ENCODE data around the gene DNAJA2. TPM values are rescaled to one million over a fixed set of nuclear protein-coding genes. Genes with fewer than 3 reads are reported as not detected.

The DNAJA2 gene
- total and polyA plus RNA-seq, 2 of the 4 experiments (the other 2 are of a cell fraction): 18.6 to 53.9 TPM

DNA sequence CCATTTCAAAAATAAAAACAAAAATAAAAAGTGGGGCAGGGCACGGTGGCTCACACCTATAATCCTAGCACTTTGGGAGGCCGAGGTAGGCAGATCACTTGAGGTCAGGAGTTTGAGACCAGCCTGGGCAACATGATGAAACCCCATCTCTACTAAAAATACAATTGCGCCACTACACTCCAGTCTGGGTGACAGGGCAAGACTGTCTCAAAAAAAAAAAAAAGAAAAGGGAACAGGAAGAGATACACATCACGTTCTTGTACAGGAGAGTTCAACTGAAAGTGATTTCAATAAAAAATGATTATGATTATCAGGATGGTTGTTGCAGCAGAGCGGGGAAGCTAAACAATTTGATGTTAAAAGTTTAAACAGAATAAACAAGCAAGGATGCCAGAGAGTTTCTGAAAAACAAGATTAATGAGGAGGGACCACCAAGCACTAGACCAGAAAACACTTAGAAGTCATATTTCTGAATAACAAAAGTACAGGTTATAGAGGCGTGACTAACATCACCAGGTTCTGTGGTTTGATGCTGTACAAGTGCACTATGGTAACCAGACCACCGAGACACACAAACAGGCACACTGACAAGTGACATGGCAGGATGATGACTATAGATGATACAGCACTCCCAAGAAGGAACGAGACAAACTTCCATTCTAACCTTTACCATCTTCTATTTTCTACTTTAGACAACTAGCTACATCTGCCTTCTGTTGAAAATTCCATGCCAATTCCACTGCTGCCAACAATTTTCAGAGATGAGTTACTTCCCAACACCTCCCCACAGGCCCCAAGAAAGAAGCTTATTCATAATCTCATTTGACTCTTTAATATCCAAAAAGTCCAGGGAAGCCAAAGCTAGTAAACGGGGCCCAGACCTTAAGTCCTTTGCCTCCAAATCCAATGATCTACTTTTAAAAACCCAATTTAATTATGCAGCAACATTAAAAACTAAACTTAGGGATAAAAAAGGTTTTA lies 11.8 kb downstream of the DNAJA2 start:
- peak overlapping the region; percentile 7; the same call in 1 of the 2 replicates for H4K5ac ChIP-seq (ENCODE audit: low read depth, low read length)
- no peak overlapping the region for H2BK20ac ChIP-seq (ENCODE audit: low read depth, low read length)
- peaks cover 3% of the 10 kb centered on the region; the same call in 1 of the 2 replicates for H3K9me1 ChIP-seq (ENCODE audit: insufficient read depth, low read length)
- intact Hi-C loops (cut with micrococcal nuclease): no loop called here
- 92% methylated on average over 2 of the region's 9 CpGs; no CpG with 5 or more reads in 1 of the 2 experiments for WGBS, 2 experiments (ENCODE audit: extremely low coverage in 2 of 2, insufficient read length in 1 of 2)
- H3K4me1 ChIP-seq (ENCODE audit: control insufficient read depth, insufficient read depth, low read length): peaks cover 8% of the 10 kb centered on the region
- no peak overlapping the region for H3K4ac ChIP-seq (ENCODE audit: low read depth, low read length)
- H4K8ac ChIP-seq (ENCODE audit: low read depth in 2 of 2, low read length in 2 of 2): no peak overlapping the region
- no TSS peak for BruUV-seq (replicated peaks)
- no peak overlapping the region for H2AK9ac ChIP-seq (replicated peaks; ENCODE audit: low read depth, low read length, poor library complexity)
- CTCF ChIA-PET: interaction anchor here (1.0 to 1.1 kb wide), 3 partner anchors 14 to 1662 kb away, joined by 3 to 4 read pairs (median 3); no protein-coding TSS in a partner anchor
- H3K9ac ChIP-seq (ENCODE audit: low read depth, low read length): no peak overlapping the region
- H3K36me3 ChIP-seq (ENCODE audit: control insufficient read depth, insufficient read depth, low read length): peaks cover 79% of the 10 kb centered on the region
- dilution Hi-C loops (cut with HindIII; ENCODE audit: low sequenced_read_pairs, unreplicated experiment): no loop called here
- no peaks in the 10 kb centered on the region for H3K27me3 ChIP-seq (ENCODE audit: control insufficient read depth, insufficient read depth, low read length)
- no peak overlapping the region for H3K23ac ChIP-seq (ENCODE audit: low read depth, low read length)
- POLR2A ChIA-PET (ENCODE audit: unreplicated experiment): no interaction called here
- no peak overlapping the region for H2AFZ ChIP-seq (replicated peaks; ENCODE audit: low read length, poor library complexity)
- H3K4me2 ChIP-seq (ENCODE audit: low read depth, low read length): peak overlapping the region; percentile 17; the same call in 1 of the 2 replicates
- no peak overlapping the region for H2AK5ac ChIP-seq (ENCODE audit: low read depth, low read length)
- no peak overlapping the region for H3K27ac ChIP-seq (ENCODE audit: insufficient read depth, low read length)
- no peak overlapping the region for H3K14ac ChIP-seq (replicated peaks; ENCODE audit: low read depth, low read length)
- no peak overlapping the region for H4K91ac ChIP-seq (ENCODE audit: insufficient read depth, low read depth, low read length)
- no peak overlapping the region for H2BK120ac ChIP-seq (ENCODE audit: low read depth, low read length)
- H2BK15ac ChIP-seq (ENCODE audit: low read depth, low read length): no peak overlapping the region
- peak overlapping the region; percentile 15 for H2BK5ac ChIP-seq (ENCODE audit: low read depth, low read length, poor library complexity, severe bottlenecking)
- in situ Hi-C loops (cut with MboI; ENCODE audit: low sequenced_read_pairs): no loop called here
- TF ChIP-seq FOS (IDR thresholded peaks at IDR 0.05; ENCODE audit: low read depth, low read length): no peak
- peak; percentile 20; the same call in 1 of the 2 replicates for TF ChIP-seq NFE2L2 (IDR thresholded peaks at IDR 0.05; ENCODE audit: low read depth, low read length)
- peaks cover 27% of the 10 kb centered on the region; the same call in 1 of the 2 replicates for H4K20me1 ChIP-seq (ENCODE audit: insufficient read depth, low read length)
- H3K18ac ChIP-seq (ENCODE audit: low read depth, low read length): no peak overlapping the region
- no peaks in the 10 kb centered on the region for H3K9me3 ChIP-seq (ENCODE audit: control insufficient read depth, insufficient read depth, low read length)
- no peak overlapping the region for H3K56ac ChIP-seq (ENCODE audit: extremely low read depth, insufficient read depth, low read length)
- peaks cover 17 to 35% of the 10 kb centered on the region in 2 experiments for H3K79me1 ChIP-seq (ENCODE audit: low read depth in 1 of 2, low read length in 2 of 2)
- DNase-seq (peak; percentile 43), ATAC-seq (ENCODE audit: low read depth) (peak; percentile 64)
- no peak overlapping the region for H3K4me3 ChIP-seq (ENCODE audit: insufficient read depth, low read depth, low read length)
